HG03432 (cell line): ENCODE results near the gene PAIP2B.
"Not testable (repeated sequence)": the region's sequence is repeated elsewhere in the genome, so short reads cannot be mapped to it uniquely, and the experiment has no call there.

ENCODE experiments used
- ATAC-seq: cut with Tn5 transposase; IDR thresholded peaks from one replicate; pipeline ENCODE4 v1.9.1; 2021; ENCODE audit warnings: mild to moderate bottlenecking, moderate library complexity; ENCODE audit not compliant: unreplicated experiment

Gene PAIP2B, protein sequence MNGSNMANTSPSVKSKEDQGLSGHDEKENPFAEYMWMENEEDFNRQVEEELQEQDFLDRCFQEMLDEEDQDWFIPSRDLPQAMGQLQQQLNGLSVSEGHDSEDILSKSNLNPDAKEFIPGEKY

DNA sequence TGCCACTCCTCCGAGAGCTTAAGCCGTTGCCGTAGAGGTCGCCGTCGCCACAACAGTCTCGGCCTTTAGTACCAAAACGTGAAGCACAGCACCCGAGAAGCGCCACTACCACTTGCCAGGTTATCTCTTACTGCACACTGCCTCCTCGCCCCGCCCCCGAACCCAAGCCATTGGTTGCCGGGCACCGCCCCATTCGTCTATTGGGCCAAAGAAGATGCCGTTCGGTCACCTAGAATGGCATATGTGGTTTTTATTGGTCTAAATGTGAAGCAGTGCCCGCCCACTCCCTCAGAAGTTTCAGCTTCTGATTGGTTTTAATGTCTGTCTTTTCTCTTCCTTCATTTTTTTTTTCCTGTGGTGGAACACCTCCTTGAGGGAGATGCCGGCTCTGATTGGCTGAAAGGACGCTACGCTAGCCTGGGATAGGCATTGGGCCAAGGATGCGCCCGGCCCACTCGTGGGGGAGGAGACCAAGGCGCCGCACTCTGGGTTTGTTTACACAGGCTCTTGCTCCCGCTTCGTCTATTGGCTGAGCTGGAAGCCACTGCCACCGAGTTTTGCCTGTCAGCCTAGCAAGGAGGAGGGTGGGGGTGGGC is at the start of gene PAIP2B:
Gene PAIP2B, minus strand, starts transcription at position 139 of the 596 bp plus-strand sequence. CDS start 24,514 bp downstream, outside the sequence.
- peak; percentile 97 for ATAC-seq

DNA sequence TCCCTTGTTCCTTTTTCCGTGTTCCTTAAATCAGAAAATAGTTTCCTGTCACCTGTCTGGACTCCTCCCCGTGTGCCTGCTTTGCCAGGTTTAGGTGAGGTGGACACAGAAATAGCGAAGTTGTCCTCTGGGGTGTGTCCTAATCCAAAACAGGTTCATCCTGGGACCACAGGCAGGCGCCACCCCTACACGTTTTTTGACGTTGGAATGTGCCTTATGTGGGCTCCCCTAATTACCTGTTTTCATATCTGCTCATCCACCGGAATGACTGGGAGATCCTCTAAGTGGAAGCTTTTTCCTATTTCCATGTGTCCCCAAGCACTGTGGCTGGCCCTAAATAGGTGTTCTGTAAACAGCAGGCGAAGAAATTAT is 49.0 kb upstream of the PAIP2B start:
- ATAC-seq: no peak

DNA sequence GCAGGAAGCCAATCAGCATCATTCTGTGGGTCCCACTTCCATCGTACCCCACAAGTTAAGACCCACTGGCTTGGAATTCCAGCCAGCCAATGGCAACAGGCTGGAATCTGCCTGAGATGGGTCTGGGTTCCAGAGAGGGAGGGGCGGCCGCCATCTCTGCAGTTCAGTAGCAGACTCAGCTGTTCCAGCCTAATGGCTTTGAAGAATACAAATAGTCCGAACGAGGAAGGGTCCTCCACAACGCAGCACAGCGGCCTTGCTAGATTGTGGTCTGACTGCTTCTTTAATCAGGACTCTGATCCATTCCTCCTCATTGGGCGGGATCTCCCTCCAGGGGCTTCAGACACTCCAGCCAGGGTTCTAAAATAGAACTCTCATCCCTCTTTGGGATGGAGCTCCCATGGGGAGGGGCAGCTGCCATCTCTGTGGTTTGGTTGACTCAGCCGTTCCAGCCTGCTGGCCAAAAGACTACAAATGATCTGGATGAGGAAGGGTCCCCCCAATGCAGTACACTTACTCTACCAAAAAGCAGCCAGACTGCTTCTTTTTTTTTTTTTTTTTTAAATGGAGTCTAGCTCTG is 42.7 kb upstream of the PAIP2B start:
- ATAC-seq: no peak

DNA sequence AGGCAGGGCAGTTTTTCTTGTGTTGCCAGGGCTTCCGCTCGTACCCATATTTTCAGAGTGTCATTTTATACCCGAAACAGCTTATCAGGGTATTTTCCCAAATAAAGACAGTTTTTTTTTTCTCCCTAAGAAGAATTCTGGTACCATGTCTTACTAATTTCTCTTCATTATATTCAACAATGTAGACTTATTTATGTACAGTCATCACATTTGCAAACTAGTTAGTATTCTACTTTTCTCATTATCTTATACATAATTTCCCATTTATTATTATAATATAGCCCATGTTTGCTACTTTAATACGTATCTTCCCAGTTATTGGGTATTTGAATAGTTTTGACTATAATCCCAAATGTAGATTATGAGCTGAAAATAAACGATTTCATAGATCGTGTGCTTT is 36.5 kb upstream of the PAIP2B start:
- no peak for ATAC-seq

DNA sequence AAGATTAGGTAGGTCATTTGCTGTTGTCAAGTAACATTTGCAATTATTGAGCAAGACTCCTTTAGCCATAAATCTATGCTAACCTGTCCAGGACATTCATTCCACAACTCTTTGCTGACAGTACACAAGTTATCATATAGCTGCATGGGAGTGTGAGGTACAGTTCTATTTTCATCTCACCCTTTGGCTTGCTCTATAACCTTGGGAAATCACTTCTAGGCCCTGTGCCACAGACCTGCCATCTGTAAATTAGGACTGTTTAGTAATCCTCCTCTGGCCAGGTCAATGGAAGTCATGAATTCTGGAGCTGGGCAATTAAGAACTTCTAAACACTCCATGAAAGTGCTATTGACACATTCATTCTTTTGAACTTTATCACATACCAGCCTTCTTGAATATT is 34.6 kb upstream of the PAIP2B start:
- no peak for ATAC-seq

DNA sequence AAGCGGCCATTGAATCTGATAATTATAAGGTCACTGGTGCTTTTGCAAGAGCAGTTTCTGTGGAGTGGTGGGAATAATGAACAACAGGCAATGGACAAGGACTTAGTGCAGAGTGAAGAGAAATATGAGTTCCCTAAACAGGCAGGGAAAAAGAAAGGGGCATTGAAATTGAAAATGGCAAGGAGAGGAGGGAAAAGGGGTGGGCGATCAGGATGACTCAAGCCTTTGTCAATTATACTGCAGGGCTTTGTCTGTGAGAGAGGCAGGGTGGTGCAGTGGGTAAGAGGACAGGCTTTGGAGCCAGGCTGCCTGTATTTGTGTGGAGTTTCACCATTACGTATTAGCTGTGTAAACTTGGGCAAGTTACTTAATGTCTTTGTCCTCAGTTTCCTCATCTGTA is 29.5 kb upstream of the PAIP2B start:
- no peak for ATAC-seq

DNA sequence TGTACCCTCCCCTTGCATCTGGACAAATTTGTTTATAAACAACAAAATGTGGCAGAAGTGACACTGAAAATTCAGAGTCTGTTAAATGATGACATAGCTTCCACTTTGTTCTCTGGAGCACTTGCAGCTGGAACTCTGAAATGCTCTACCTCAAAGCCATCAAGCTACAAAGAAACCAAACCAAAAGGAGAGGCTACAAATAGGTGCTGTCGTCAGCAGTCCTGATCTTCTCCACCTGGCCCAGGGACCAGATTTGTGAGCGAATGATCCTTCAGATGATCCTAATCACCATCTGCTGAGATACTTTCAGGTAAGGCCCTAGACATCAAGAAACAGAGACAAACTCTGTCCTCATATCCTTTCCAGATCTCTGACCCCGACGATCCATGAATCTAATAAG is 27.9 kb upstream of the PAIP2B start:
- no peak for ATAC-seq

DNA sequence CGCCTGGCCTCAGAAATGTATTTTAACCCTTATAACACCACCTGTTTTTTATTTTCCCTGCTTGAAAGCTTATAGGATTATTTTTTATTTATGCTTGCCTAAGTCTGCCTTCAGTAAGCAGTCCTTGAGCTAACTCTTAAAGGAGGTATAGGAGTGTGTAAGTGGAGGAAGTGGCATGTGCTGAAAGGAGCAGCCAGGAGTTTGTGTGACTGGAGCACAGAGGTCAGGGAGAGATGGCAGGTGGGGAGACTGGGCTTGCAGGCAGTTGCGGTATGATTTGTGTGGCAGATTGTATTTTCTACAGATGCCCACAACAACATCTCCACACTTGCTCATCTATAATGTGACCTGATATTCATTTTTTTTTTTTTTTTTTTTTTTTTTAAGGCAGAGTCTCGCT is 27.2 kb upstream of the PAIP2B start:
- ATAC-seq: no peak

DNA sequence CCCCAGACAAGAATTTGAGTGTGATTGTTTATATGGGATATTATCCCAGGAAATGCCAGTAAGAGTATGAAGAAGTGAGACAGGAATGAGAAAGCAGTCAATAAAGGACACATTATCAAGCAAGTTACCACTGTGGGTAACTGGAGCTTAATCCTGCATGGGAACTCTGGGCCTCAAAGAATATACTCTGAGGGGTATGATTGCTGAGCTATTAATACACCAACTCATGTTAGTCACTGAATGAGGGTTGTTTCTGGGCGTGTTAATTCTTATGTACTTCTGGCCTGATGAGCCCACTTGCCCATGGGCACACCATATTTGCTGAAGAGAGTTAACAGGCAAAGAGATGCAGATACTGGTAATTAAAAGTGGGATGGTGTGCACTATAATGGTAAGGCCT is 26.6 kb upstream of the PAIP2B start:
- no peak for ATAC-seq

DNA sequence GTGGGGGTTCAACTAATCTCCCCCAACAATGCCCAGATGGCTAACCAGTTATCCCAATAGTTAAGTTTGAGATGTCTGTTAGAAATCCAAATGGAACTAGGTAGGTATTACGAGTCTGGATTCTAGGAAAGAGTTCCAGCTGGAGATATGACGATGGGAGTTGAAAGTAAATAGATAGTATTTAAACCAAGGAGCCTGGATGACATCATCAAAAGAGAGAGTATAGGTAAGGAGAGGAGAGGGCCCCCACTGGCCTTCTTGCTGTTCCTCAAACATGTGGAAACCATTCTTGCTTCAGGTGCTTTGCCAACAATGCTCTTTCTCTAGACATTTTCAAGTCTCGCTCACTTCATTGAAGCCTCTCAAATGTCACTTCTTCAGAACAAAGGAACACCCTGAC is 26.0 kb upstream of the PAIP2B start:
- ATAC-seq: no peak

DNA sequence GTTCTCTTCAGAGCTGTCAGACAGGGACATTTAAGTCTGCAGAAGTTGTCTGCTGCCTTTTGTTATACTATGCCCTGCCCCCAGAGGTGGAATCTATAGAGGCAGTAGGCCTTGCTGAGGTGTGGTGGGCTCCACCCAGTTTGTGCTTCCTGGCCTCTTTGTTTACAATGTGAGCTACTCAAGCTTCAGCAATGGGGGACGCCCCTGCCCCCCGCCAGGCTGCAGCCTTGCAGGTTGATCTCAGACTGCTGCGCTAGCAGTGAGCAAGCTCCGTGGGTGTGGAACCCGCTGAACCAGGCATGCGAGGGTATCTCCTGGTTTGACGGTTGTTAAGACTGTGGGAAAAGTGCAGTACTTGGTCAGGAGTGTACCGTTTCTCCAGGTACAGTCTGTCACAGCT is 24.0 kb upstream of the PAIP2B start:
- ATAC-seq: no peak

DNA sequence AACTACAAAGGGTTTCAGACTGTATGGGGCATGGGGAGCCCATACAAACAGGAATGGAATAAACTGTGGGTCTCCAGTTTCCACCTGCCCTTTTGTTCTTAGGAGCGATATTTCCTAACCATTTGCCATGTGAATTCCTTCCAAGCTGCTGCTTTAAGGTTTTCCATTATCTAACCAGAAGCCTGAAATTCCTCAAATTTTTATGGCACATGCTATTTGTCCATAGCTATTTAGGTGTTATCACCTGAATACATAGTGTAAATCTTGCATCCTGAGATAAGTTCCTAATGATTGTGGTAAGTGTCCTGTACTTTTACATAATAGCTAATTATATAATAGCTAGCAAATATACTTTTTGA is 17.4 kb upstream of the PAIP2B start:
- no peak for ATAC-seq

DNA sequence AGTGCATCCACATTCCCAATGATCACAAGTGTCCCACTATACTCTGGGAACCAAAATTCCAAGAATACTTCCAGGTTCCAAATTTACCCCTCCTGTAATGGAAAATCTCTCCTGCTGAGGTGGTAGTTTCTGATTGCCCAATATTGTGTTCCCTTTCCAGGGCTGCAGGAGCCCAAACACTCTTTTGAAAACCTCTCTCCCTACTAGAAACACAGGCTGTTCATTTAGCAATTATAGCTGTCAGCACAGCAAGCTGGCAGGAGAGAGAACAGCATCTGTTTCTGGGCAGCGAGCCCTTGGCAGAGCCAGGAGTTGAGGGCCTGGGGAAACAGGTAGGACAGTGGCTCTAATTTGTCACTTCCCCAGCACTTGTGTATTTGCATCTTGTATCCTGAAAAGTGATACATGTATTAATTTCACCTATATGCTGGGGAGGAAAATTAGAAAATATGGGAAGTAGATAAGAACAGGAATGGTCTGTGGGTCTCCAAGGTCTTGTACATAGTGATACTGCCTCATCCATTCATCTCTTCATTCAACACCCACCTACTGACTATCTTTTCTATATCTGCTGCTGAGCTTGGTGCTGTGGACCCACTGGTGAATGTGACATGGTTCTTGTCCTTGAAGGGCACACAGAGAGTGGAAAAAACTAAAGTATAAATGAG is 16.9 kb upstream of the PAIP2B start:
- no peak for ATAC-seq

DNA sequence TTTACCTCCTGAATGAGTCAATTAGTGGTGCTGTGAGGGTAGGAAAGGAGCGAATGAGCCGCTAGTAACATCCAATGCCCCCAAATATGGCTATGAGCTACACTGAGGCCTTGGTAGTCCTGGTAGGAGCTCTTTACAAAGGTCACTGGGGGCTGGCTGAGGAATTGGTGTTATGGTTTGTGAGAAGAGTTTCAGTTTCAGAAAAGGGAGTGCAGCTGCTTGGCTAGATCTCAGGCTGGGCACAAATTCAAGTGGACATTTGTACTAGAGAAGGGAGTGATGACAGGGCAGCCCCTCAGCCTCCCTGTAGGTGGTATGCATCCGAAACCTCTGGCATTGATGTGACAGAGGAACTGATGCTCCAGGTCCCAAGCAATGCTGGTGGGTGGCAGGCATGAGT is 13.9 kb upstream of the PAIP2B start:
- no peak for ATAC-seq

DNA sequence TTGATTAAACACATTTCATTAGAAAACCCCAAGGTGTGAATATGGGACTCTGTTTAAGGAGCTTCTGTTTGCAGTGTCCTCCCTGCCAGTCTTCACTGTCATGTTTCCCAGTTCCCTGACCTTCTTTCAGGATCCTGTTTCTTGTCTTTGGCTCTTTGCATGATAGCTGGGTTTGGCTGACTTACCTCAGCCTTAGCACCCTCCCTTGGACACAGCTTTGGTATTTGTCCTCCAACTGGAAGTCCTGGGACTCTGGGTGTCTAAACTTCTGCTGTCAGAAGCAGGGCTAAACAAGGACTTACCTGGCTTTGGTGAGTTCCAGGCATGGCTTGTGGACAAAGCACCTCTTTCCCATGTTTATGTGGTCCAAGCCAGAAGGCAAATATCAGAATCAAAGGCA is 11.2 kb upstream of the PAIP2B start:
- ATAC-seq: no peak

DNA sequence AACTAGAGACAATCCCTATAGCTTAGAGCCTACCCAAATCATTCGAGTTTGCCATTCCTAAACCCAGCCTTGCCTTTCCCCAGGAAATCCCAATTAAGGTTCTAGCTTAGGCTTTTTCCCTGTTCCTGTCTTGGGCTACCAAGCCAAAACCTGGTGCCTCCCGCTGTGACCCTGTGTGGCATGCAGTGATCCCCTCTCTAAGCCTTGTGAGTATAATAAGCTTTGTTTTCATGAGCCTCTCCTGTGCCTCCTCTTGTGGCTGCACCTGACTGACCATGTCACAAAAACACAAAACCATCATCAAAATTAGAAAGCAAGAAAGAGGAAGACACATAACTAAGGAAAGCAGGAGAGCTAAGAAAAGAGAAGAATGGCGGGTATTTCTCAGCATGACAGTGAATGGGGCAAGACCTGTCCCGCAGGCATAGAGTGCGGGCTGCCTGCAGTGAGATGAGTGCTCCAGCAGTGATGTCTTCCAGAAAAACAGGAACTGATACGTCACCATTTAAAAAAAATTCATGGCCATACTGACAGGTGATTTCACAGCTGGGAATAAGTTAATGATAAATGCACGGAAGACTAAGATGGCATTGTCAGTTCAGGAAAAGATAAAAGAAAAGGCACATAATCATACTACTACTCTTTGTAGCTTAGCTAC is 9.2 kb upstream of the PAIP2B start:
- ATAC-seq: no peak

DNA sequence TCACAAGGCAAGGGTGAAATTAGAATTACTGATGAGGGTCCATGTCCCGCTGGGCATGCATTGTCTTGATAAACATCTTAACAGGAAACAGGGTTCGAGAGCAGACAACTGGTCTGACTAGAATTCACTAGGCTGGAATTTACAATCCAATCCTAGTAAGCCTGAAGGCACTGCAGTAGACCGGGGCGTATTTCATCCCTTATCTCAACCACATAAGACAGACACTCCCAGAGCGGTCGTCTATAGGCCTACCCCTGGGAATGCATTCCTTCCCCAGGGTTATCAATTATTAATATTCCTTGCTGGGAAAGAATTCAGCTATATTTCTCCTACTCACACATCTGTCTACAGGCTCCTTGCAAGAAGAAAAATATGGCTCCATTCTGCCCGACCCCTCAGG is 6.2 kb upstream of the PAIP2B start:
- ATAC-seq: not testable (repeated sequence)

DNA sequence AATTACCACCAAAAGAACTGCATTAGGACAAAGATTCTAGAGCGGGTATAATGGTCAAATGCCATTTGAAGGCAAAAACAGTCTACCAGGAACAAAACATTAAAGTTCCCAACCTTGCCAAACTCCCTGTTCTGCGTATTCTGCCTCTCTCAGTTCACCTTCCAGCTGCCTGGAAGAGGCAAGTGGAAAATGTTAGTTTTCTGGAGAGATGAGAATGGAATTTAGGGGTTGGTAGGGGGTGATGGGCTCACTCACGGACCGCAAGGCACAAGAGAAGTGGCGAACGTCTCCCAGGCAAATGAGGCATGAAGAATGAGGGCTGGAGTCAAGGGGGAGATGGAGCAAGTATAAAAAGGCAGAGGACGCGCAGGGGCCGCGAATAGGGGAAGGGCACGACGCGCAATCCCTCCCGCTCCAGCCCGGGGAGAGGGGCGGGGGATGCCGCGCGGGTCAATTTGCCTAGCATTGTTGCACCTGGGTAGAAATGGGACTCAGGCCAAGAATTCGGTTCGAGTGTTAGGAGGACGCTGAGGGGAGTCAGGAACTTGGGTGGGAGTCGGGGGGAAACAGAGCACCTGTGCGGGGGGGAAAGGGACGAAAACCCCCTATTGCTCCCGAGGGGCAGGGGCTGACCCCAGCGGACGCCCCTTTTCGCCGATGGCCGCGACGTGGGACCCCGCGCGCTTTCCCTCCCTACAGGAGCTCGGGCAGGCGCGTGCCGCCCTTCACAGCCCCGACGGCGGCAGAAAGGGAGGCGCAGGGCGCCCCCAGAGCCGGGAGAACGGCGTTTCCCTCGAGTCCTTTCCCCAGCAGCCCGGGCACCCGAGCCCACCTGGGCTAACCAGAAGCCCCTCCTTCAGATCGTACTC is 573 bp downstream of the PAIP2B start:
- ATAC-seq: peak; percentile 23

DNA sequence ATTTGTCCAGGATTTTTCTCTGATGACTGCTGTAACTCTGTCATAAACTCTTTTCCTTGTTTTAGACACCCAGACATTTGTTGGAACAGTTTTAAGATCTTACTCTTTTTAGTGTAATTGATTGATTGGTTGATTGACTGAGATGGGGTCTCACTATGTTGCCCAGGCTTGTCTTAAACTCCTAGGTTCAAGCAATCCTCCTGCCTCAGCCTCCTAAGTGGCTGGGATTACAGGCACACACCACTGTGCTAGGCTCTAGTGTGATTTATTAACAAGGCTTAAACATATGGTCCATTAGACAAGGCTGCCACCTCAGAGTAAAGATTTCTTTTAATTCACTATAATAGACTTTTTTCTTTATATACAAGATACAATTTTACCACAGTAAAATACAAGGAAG is 2.0 kb downstream of the PAIP2B start:
- ATAC-seq: no peak

DNA sequence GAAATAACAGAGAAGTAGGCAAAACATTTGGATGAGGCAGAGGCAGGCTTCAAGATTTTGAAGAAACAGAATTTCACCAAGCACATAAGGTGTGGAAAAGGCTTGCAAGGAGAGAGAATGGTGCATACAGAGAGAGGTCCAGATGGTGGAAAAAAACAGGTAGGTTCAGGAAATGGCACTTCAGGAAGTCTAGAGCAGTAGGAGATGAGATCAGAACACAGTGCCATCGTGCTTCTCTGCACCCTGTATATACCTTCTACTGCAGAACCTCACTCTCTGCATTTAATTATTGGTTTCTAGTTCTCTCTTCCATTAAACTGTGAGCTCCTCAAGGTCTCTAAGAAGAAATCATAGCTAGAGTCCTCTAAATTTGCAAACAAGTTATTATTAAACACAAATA is 2.4 kb downstream of the PAIP2B start:
- no peak for ATAC-seq

DNA sequence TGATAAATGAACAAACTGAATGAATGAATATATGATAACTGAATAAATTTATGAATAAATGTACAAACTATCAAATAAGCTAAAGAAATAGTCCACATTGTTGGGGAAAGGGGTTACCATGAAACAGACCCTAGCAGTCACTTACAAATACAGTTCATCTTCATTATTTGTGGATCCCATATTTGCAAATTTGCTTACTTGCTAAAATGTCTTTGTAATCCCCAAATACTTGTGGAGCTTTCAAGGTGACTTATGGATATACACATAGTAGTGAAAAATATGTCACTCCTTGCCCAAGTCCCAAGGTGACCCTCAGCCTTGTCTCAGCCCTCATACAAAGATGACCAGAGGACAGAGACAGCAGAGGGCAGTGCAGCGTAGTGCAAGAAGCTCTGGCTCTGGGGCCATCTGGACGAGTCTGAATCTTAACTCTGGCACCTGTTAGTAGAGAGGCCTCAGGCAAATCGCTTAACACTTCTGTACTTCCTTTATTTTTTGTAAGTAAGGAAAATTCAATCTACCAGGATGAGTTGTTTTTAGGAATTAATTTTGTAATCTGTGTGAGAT is 3.1 kb downstream of the PAIP2B start:
- no peak for ATAC-seq
